GM23338 (cell line): ENCODE data around the gene PTGIS. TPM values are rescaled to one million over a fixed set of nuclear protein-coding genes. Genes with fewer than 3 reads are reported as not detected.

Experiments used
- EZH2 ChIP-seq: fragments of 200-600 bp; sonication (generic); IDR thresholded peaks from one replicate; pipeline ENCODE4 v1.8.0; 2017; ENCODE audit warnings: antibody characterized with exemption, mild to moderate bottlenecking, low read depth; ENCODE audit not compliant: unreplicated experiment
- ZNF114 ChIP-seq: fragments of 250-450 bp; sonication (Bioruptor Pico); IDR thresholded peaks from 2 replicates; pipeline ENCODE4 v1.5.0; 2020; ENCODE audit warnings: mild to moderate bottlenecking, moderate library complexity
- polyA plus RNA-seq: library from polyadenylated mRNA; unstranded; fragments of >200 nt; fragmentation: Nextera tagmentation; extraction: Ambion mirVana; gene quantifications from 2 replicates; pipeline ENCODE4 v1.2.1, GENCODE V29; 2016
- total RNA-seq: library from RNA; depleted of rRNA; stranded (reverse); fragments of >200 nt; shearing (Covaris generic); gene quantifications from 2 replicates; pipeline ENCODE4 v1.2.3, GENCODE V29; 2014
- TF ChIP-seq, protein P1 (sequence below): IDR thresholded peaks from one replicate; pipeline ENCODE4 v1.6.1; 2018; ENCODE audit warnings: antibody characterized with exemption; ENCODE audit not compliant: unreplicated experiment
- TF ChIP-seq, protein P2 (sequence below): IDR thresholded peaks from 2 replicates; pipeline ENCODE4 v1.6.1; 2016; ENCODE audit warnings: antibody characterized with exemption
- TF ChIP-seq, protein P3 (sequence below): fragments of 250-450 bp; sonication (Bioruptor Pico); IDR thresholded peaks from 2 replicates; pipeline ENCODE4 v1.5.0; 2020; ENCODE audit warnings: mild to moderate bottlenecking, moderate library complexity

The PTGIS gene
- total and polyA plus RNA-seq, 2 experiments from 2014 or later, result 6.6 to 28.7 TPM

DNA sequence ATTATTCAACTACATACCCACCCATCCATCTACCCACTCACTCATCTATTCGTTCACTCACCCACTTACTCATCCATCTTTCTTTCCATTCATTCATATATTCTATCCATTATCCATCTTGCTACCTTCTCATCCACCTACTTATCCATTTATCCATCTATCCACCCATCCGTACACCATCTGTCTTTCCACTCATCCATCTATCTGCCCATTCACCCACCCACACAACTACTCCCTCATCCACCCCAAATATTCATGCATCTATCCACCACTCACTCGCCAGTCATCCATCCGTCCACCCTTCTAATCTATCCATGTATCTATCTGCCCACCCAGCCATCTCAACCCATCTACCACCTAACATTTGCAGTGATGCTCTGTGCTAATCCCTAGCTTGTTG lies 71.9 kb downstream of the PTGIS start (continued):
- TF ChIP-seq, protein P1, sequence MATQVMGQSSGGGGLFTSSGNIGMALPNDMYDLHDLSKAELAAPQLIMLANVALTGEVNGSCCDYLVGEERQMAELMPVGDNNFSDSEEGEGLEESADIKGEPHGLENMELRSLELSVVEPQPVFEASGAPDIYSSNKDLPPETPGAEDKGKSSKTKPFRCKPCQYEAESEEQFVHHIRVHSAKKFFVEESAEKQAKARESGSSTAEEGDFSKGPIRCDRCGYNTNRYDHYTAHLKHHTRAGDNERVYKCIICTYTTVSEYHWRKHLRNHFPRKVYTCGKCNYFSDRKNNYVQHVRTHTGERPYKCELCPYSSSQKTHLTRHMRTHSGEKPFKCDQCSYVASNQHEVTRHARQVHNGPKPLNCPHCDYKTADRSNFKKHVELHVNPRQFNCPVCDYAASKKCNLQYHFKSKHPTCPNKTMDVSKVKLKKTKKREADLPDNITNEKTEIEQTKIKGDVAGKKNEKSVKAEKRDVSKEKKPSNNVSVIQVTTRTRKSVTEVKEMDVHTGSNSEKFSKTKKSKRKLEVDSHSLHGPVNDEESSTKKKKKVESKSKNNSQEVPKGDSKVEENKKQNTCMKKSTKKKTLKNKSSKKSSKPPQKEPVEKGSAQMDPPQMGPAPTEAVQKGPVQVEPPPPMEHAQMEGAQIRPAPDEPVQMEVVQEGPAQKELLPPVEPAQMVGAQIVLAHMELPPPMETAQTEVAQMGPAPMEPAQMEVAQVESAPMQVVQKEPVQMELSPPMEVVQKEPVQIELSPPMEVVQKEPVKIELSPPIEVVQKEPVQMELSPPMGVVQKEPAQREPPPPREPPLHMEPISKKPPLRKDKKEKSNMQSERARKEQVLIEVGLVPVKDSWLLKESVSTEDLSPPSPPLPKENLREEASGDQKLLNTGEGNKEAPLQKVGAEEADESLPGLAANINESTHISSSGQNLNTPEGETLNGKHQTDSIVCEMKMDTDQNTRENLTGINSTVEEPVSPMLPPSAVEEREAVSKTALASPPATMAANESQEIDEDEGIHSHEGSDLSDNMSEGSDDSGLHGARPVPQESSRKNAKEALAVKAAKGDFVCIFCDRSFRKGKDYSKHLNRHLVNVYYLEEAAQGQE, result no peak
- TF ChIP-seq ZNF114 (CRISPR knock-in tag) (no peak), EZH2 (no peak)
- TF ChIP-seq, protein P2, sequence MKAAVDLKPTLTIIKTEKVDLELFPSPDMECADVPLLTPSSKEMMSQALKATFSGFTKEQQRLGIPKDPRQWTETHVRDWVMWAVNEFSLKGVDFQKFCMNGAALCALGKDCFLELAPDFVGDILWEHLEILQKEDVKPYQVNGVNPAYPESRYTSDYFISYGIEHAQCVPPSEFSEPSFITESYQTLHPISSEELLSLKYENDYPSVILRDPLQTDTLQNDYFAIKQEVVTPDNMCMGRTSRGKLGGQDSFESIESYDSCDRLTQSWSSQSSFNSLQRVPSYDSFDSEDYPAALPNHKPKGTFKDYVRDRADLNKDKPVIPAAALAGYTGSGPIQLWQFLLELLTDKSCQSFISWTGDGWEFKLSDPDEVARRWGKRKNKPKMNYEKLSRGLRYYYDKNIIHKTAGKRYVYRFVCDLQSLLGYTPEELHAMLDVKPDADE, result no peak
- TF ChIP-seq, protein P3, sequence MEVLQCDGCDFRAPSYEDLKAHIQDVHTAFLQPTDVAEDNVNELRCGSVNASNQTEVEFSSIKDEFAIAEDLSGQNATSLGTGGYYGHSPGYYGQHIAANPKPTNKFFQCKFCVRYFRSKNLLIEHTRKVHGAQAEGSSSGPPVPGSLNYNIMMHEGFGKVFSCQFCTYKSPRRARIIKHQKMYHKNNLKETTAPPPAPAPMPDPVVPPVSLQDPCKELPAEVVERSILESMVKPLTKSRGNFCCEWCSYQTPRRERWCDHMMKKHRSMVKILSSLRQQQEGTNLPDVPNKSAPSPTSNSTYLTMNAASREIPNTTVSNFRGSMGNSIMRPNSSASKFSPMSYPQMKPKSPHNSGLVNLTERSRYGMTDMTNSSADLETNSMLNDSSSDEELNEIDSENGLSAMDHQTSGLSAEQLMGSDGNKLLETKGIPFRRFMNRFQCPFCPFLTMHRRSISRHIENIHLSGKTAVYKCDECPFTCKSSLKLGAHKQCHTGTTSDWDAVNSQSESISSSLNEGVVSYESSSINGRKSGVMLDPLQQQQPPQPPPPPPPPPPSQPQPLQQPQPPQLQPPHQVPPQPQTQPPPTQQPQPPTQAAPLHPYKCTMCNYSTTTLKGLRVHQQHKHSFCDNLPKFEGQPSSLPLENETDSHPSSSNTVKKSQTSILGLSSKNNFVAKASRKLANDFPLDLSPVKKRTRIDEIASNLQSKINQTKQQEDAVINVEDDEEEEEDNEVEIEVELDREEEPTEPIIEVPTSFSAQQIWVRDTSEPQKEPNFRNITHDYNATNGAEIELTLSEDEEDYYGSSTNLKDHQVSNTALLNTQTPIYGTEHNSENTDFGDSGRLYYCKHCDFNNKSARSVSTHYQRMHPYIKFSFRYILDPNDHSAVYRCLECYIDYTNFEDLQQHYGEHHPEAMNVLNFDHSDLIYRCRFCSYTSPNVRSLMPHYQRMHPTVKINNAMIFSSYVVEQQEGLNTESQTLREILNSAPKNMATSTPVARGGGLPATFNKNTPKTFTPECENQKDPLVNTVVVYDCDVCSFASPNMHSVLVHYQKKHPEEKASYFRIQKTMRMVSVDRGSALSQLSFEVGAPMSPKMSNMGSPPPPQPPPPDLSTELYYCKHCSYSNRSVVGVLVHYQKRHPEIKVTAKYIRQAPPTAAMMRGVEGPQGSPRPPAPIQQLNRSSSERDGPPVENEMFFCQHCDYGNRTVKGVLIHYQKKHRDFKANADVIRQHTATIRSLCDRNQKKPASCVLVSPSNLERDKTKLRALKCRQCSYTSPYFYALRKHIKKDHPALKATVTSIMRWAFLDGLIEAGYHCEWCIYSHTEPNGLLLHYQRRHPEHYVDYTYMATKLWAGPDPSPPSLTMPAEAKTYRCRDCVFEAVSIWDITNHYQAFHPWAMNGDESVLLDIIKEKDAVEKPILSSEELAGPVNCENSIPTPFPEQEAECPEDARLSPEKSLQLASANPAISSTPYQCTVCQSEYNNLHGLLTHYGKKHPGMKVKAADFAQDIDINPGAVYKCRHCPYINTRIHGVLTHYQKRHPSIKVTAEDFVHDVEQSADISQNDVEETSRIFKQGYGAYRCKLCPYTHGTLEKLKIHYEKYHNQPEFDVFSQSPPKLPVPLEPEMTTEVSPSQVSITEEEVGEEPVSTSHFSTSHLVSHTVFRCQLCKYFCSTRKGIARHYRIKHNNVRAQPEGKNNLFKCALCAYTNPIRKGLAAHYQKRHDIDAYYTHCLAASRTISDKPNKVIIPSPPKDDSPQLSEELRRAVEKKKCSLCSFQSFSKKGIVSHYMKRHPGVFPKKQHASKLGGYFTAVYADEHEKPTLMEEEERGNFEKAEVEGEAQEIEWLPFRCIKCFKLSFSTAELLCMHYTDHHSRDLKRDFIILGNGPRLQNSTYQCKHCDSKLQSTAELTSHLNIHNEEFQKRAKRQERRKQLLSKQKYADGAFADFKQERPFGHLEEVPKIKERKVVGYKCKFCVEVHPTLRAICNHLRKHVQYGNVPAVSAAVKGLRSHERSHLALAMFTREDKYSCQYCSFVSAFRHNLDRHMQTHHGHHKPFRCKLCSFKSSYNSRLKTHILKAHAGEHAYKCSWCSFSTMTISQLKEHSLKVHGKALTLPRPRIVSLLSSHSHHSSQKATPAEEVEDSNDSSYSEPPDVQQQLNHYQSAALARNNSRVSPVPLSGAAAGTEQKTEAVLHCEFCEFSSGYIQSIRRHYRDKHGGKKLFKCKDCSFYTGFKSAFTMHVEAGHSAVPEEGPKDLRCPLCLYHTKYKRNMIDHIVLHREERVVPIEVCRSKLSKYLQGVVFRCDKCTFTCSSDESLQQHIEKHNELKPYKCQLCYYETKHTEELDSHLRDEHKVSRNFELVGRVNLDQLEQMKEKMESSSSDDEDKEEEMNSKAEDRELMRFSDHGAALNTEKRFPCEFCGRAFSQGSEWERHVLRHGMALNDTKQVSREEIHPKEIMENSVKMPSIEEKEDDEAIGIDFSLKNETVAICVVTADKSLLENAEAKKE, result no peak
